GM12864 (cell line): ENCODE data around the gene STX8.
"Not testable (repeated sequence)": the region's sequence is repeated elsewhere in the genome, so short reads cannot be mapped to it uniquely, and the experiment has no call there.

Source experiments
- DNase-seq: peaks from one replicate; pipeline ENCODE4 v3.0.0-alpha.2; 2011; ENCODE audit warnings: low read depth
- H3K4me3 ChIP-seq: 2 replicates; pipeline ENCODE4 v1.5.1; 2011; ENCODE audit warnings: mild to moderate bottlenecking, low read depth, low read length, control low read depth
- TF ChIP-seq, protein P1 (sequence below): IDR thresholded peaks from 2 replicates; pipeline ENCODE4 v1.5.1; 2011; ENCODE audit warnings: low read depth, mild to moderate bottlenecking, moderate library complexity, low read length, control low read depth, inconsistent platforms; ENCODE audit errors: missing control alignments

Gene STX8

DNA sequence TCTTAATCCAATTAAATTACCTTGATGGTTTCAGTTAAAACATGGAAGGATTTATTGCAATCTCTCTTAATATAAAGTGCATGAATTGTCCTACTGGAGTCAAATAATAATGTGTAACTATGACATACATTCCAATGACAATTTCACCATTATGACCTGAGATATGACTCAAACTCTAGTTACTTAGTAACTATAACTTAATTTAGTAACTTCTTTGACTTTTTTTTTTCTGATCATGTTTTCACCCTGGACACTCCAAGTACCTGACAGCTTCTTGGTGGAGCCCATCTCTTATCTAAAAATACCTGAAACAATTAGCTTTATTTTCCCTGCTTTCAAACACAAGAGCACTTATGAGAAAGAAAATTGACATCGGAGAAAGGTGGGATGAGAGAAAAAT, 123.7 kb downstream of the STX8 start:
- no peak for DNase-seq

DNA sequence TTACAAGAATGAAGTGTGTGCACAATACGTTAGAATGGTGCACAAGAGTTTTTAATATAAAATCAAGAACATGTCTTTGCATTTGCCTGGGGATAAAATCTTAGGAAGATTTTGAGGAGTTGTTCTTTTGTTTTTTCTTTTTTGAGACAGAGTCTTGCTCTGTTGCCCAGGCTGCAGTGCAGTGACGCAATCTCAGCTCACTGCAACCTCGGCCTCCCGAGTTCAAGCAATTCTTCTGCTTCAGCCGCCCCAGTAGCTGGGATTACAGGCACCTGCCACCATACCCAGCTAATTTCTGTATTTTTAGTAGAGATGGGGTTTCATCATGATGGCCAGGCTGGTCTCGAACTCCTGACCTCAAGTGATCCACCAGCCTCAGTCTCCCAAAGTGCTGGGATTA, 128.3 kb downstream of the STX8 start:
- not testable (repeated sequence) for H3K4me3 ChIP-seq, DNase-seq

More for the DNA sequence above, 123.7 kb downstream of the STX8 start:
- TF ChIP-seq, protein P1, sequence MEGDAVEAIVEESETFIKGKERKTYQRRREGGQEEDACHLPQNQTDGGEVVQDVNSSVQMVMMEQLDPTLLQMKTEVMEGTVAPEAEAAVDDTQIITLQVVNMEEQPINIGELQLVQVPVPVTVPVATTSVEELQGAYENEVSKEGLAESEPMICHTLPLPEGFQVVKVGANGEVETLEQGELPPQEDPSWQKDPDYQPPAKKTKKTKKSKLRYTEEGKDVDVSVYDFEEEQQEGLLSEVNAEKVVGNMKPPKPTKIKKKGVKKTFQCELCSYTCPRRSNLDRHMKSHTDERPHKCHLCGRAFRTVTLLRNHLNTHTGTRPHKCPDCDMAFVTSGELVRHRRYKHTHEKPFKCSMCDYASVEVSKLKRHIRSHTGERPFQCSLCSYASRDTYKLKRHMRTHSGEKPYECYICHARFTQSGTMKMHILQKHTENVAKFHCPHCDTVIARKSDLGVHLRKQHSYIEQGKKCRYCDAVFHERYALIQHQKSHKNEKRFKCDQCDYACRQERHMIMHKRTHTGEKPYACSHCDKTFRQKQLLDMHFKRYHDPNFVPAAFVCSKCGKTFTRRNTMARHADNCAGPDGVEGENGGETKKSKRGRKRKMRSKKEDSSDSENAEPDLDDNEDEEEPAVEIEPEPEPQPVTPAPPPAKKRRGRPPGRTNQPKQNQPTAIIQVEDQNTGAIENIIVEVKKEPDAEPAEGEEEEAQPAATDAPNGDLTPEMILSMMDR: no peak
- no peak overlapping the region for H3K4me3 ChIP-seq

DNA sequence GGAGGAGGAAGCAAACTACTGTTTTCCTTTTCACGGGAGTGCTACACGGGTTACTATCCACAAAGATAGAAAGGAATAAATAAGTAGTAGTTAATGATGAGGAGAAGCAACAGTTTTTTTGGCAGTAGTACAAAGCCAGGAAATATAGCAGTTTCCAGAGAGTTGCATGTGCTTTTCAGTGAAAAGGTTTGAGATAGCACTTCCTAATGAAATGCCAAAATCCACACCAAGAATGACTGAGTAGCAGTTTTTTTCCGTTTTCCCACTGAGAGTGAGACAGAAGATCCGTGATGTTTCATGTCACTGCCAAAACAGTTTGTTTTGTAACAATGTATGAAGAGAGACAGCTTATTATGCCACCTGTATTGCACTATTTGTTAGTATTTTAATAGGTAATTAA, 129.1 kb downstream of the STX8 start:
- no peak overlapping the region for H3K4me3 ChIP-seq
- TF ChIP-seq, protein P1: no peak
- no peak for DNase-seq

DNA sequence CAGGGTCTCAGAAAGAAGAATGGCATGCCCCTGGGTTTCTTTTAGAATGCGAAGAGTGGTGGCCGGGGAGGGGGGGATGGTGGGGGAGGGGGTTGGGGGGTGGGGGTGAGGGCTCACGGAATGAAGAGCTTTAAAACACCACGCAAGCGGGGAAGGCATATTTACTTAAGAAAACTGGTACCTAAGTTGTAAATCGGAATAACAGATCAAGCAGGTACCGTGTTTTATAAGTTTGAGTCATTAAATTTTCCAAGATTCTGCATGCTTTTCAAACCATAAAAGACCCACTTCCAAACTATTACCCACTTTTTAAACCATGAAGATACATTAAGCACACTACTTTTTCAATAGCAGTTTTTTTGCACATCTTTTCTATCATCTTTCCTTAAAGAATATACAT, 130.2 kb downstream of the STX8 start:
- no peak for DNase-seq
- TF ChIP-seq, protein P1: no peak
- H3K4me3 ChIP-seq: no peak overlapping the region

DNA sequence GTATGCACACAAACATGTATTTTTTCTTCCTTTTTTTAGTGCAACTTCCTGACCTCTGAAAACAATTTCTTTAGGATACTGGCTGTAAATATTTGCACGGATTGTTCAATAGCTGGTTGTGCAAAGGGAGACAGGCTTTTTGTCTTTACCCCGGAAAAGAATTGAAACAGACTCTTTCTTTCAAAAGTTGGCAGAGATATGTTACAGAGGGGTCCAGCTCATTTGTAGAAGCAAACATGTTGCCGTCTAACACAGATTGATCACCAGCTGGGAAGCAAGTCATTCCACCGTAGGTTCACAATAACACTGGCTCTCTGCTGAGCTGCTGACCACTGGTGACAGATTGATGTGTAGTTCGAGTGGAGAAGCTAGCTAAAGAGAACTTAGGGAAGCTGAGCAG, 130.9 kb downstream of the STX8 start:
- no peak for DNase-seq
- TF ChIP-seq, protein P1: no peak
- no peak overlapping the region for H3K4me3 ChIP-seq

DNA sequence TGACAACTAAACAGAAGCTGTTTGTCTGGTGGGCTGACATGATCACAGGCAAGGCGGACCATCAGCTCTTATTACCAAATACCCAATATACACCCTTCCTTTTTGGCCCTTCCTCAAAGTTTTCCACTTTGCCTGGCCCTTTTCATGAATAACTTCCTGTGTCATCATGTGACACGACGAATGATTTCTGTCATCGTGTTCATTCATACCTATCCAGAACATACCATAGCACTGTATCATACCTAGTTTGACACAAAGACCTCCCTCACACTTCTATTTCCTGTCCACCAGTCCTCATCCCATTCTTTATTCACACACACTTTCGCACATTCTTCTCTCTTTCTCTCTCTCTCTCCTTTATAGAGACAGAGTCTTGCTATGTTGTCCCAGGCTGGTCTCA, 131.8 kb downstream of the STX8 start:
- no peak for DNase-seq
- TF ChIP-seq, protein P1: no peak
- H3K4me3 ChIP-seq: no peak overlapping the region

DNA sequence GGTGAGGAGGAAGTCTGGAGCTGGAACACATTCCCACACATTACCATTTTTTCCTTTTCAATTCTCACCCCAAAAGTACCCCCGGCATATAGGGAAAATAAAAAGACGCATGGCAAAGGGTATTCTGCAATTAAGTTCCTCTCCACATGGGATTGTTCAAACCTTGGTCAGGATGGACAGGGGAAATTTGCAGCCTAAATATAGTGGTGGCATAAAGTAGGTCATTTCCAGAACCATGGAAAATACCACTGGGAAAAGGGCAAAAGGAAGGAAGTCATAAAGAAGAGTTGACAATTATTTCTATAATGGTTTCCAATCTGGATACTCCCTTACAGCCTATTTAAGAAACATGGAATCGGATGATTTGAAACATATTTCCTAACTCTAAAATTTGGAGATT, 135.8 kb downstream of the STX8 start:
- TF ChIP-seq, protein P1: no peak
- no peak for DNase-seq
- no peak overlapping the region for H3K4me3 ChIP-seq

DNA sequence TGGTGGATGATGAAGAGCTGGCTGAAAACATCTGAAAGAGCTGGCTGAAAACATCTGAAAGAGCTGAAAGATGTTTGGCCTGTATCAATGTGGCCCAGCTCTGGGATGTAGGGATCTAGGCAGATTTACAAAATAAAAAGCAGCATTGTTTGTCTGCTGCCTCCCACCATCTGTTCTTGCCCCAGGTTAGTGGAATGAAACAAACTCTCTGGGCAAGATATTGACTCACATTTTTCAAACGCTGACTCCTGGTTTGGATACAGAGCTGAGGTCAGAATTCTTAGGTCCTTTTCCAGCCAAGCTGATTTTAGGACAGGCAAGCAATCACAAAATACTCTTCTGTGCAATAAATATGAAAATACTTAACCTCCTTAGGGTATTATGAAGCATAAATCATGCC, 139.0 kb downstream of the STX8 start:
- no peak for DNase-seq
- TF ChIP-seq, protein P1: no peak
- H3K4me3 ChIP-seq: no peak overlapping the region
